CD14-positive monocyte (primary cell): ENCODE measurements around the gene PRM1. TPM values are rescaled to one million over a fixed set of nuclear protein-coding genes. Genes with fewer than 3 reads are reported as not detected.
A peak's percentile ranks its signal among the peaks of the same experiment; 100 is the strongest.

Experiments used
- DNase-seq, 3 donors: peaks; one replicate each; pipeline ENCODE4 v3.0.0-alpha.2; 2011 to 2022
- H2AFZ ChIP-seq: 2 replicates; pipeline ENCODE4 v1.6.0; 2012; ENCODE audit warnings: mild to moderate bottlenecking, low read depth, low read length, inconsistent platforms; ENCODE audit not compliant: insufficient read depth, poor library complexity, severe bottlenecking
- H3K27ac ChIP-seq, 2 donors: 1 replicate in 1 of 2; 2 replicates in 1 of 2; pipeline ENCODE4 v1.5.1; 2012 to 2013; ENCODE audit warnings: low read length in 2 of 2, control low read depth in 1 of 2, inconsistent platforms in 1 of 2, low read depth in 1 of 2, mild to moderate bottlenecking in 1 of 2
- H3K27me3 ChIP-seq, 2 donors: one replicate each; pipeline versions ENCODE4 v1.6.0 to v1.6.1; 2011 to 2013; ENCODE audit warnings: low read length in 2 of 2; ENCODE audit not compliant: control insufficient read depth in 2 of 2, insufficient read depth in 2 of 2
- H3K36me3 ChIP-seq, 2 donors: replicated peaks in 1 of 2; 1 replicate in 1 of 2; 2 replicates in 1 of 2; pipeline versions ENCODE4 v1.5.1 to v1.6.1; 2012 to 2013; ENCODE audit warnings: low read length in 2 of 2, control low read depth in 1 of 2, inconsistent platforms in 1 of 2, mild to moderate bottlenecking in 1 of 2; ENCODE audit not compliant: insufficient read depth in 2 of 2, control insufficient read depth in 1 of 2
- H3K4me1 ChIP-seq, 2 donors: 1 replicate in 1 of 2; 2 replicates in 1 of 2; pipeline versions ENCODE4 v1.5.1 to v1.6.1; 2012 to 2013; ENCODE audit warnings: low read length in 2 of 2, control low read depth in 1 of 2, inconsistent platforms in 1 of 2, mild to moderate bottlenecking in 1 of 2, moderate library complexity in 1 of 2; ENCODE audit not compliant: insufficient read depth in 2 of 2, control insufficient read depth in 1 of 2
- H3K4me2 ChIP-seq: replicated peaks from 2 replicates; pipeline ENCODE3; 2012; ENCODE audit warnings: low read length, moderate library complexity, mild to moderate bottlenecking; ENCODE audit not compliant: poor library complexity, severe bottlenecking; ENCODE audit errors: extremely low read depth
- H3K4me3 ChIP-seq, 3 experiments: fragments of 200-600 bp in 1 of 3; sonication (generic) in 1 of 3; replicated peaks in 1 of 3; 1 replicate in 2 of 3; 2 replicates in 1 of 3; pipeline ENCODE4 v1.5.1; 2011 to 2013; ENCODE audit warnings: low read length in 3 of 3, mild to moderate bottlenecking in 3 of 3, control low read depth in 2 of 3, low read depth in 2 of 3, inconsistent platforms in 1 of 3, moderate library complexity in 1 of 3
- H3K79me2 ChIP-seq: 2 replicates; pipeline ENCODE4 v1.6.0; 2012; ENCODE audit warnings: mild to moderate bottlenecking, control low read depth, inconsistent platforms, low read length, moderate library complexity; ENCODE audit not compliant: insufficient read depth
- H3K9ac ChIP-seq: 2 replicates; pipeline ENCODE4 v1.6.0; 2017; ENCODE audit warnings: low read length, mild to moderate bottlenecking; ENCODE audit not compliant: insufficient read depth, poor library complexity, severe bottlenecking
- H3K9me3 ChIP-seq, 2 donors: replicated peaks in 1 of 2; 1 replicate in 1 of 2; 2 replicates in 1 of 2; pipeline versions ENCODE4 v1.5.1 to v1.6.1; 2012 to 2013; ENCODE audit warnings: low read length in 2 of 2, control low read depth in 1 of 2; ENCODE audit not compliant: control insufficient read depth in 1 of 2, insufficient read depth in 1 of 2
- H4K20me1 ChIP-seq: 2 replicates; pipeline ENCODE4 v1.6.0; 2012; ENCODE audit warnings: mild to moderate bottlenecking, low read length, control low read depth, moderate library complexity; ENCODE audit not compliant: insufficient read depth
- H3K27ac Mint-ChIP-seq, 7 donors: one replicate each; pipeline ENCODE4 v1.8.0; 2020; ENCODE audit warnings: mild to moderate bottlenecking in 7 of 7, mixed read lengths in 7 of 7, moderate library complexity in 6 of 7, inconsistent platforms in 2 of 7
- H3K27me3 Mint-ChIP-seq, 3 donors: one replicate each; pipeline ENCODE4 v1.8.0; 2021 to 2022; ENCODE audit warnings: low read depth in 3 of 3, mild to moderate bottlenecking in 3 of 3, mixed read lengths in 3 of 3, moderate library complexity in 3 of 3, inconsistent platforms in 1 of 3
- H3K36me3 Mint-ChIP-seq, 2 donors: one replicate each; pipeline ENCODE4 v1.8.0; 2020; ENCODE audit warnings: mixed read lengths in 2 of 2, inconsistent platforms in 1 of 2, mild to moderate bottlenecking in 1 of 2
- H3K4me1 Mint-ChIP-seq: one replicate; pipeline ENCODE4 v1.8.0; 2020; ENCODE audit warnings: mild to moderate bottlenecking, mixed read lengths
- H3K4me3 Mint-ChIP-seq, 2 donors: one replicate each; pipeline ENCODE4 v1.8.0; 2020; ENCODE audit warnings: mild to moderate bottlenecking in 2 of 2, mixed read lengths in 2 of 2, moderate library complexity in 1 of 2
- H3K9me3 Mint-ChIP-seq, 7 donors: one replicate each; pipeline ENCODE4 v1.8.0; 2020 to 2022; ENCODE audit warnings: mixed read lengths in 7 of 7, mild to moderate bottlenecking in 6 of 7, moderate library complexity in 6 of 7, inconsistent platforms in 2 of 7
- CTCF ChIP-seq: fragments of 200-600 bp; IDR thresholded peaks from one replicate; pipeline ENCODE4 v1.8.0; 2022; ENCODE audit warnings: antibody characterized with exemption, mild to moderate bottlenecking
- WGBS: methylation state at CpG from one replicate; pipeline ENCODE4 v1.1.5; 2013; ENCODE audit warnings: missing lambda C conversion rate; ENCODE audit not compliant: insufficient coverage; 5-methylcytosine and 5-hydroxymethylcytosine counted together
- intact Hi-C, 2 donors: fragments of 100-400 bp; cut with micrococcal nuclease; formaldehyde crosslinking; loops; one replicate each; pipeline versions ENCODE4 v1.15.0 to v1.15.1; 2023
- polyA plus RNA-seq, 3 donors: library from polyadenylated mRNA; depleted of rRNA in 1 of 3; unstranded in 2 of 3; stranded (reverse) in 1 of 3; fragments of 300-500 nt in 2 of 3; fragments of >200 nt in 1 of 3; fragmentation: Illumina TruSeq in 2 of 3; gene quantifications; 1 replicate in 2 of 3; 2 replicates in 1 of 3; pipeline ENCODE4 v1.2.3, GENCODE V29; 2012 to 2021

Gene PRM1
- polyA plus RNA-seq, 3 donors = not detected

- peaks cover 36 to 46% (median 43%) of the 10 kb centered on the region in 3 donors for H3K27me3 Mint-ChIP-seq
- H3K36me3 ChIP-seq = no peaks in the 10 kb centered on the region
- no peak for TF ChIP-seq CTCF
- WGBS = 97% methylated on average over 3 of the region's 4 CpGs
- no peak for DNase-seq
- H3K9me3 Mint-ChIP-seq = peaks cover 0 to 2% (median 0%) of the 10 kb centered on the region in 7 donors
- no peak overlapping the region for H3K27ac ChIP-seq
- H3K4me2 ChIP-seq = no peak overlapping the region
- H3K9ac ChIP-seq = no peak overlapping the region
- no peak overlapping the region for H3K27ac Mint-ChIP-seq
- H3K9me3 ChIP-seq = no peaks in the 10 kb centered on the region
- H3K36me3 Mint-ChIP-seq = peaks cover 0 to 1% of the 10 kb centered on the region in 2 donors
- H3K4me1 Mint-ChIP-seq = peaks cover 20% of the 10 kb centered on the region
- H3K27me3 ChIP-seq = peaks cover 0 to 6% of the 10 kb centered on the region in 2 donors
- H2AFZ ChIP-seq = no peak overlapping the region
- no peaks in the 10 kb centered on the region for H4K20me1 ChIP-seq
- peaks cover 12 to 15% of the 10 kb centered on the region in 2 donors for H3K4me1 ChIP-seq
- H3K79me2 ChIP-seq = no peaks in the 10 kb centered on the region
- intact Hi-C loops = loop anchor here in 1 of 2 donors (5.0 kb wide), 1 partner anchor 37 kb away; no protein-coding TSS in a partner anchor
- no peak overlapping the region for H3K4me3 Mint-ChIP-seq
- no peak overlapping the region for H3K4me3 ChIP-seq
Observed at GRCh38 chr16:11295672-11296071, 14.5 kb upstream of the PRM1 start.

GRCh38 chr16:11292076-11292748 lies 11.1 kb upstream of the PRM1 start:
- Histone ChIP-seq H3K4me3 (no peak overlapping the region), H3K79me2 (no peaks in the 10 kb centered on the region), H4K20me1 (no peaks in the 10 kb centered on the region), H3K27ac (no peak overlapping the region), H3K9me3 (no peaks in the 10 kb centered on the region), H2AFZ (no peak overlapping the region), H3K4me1 (peaks cover 5 to 11% of the 10 kb centered on the region in 2 donors), H3K27me3 (peaks cover 2 to 4% of the 10 kb centered on the region in 2 donors), H3K4me2 (no peak overlapping the region), H3K36me3 (no peaks in the 10 kb centered on the region), H3K9ac (no peak overlapping the region)
- Mint-ChIP-seq H3K27ac (no peak overlapping the region), H3K36me3 (peaks cover 0 to 4% of the 10 kb centered on the region in 2 donors), H3K4me3 (peak overlapping the region in 1 of 2 donors; percentile 51), H3K27me3 (peaks cover 40 to 47% (median 46%) of the 10 kb centered on the region in 3 donors), H3K9me3 (peaks cover 0 to 5% (median 0%) of the 10 kb centered on the region in 7 donors), H3K4me1 (peaks cover 15% of the 10 kb centered on the region)
- intact Hi-C loops = no loop called here
- no peak for DNase-seq
- WGBS = 91% methylated on average over 6 of the region's 7 CpGs
- no peak for TF ChIP-seq CTCF
